ENCODE results near the gene A4GNT.

GRCh38 chr3:138136201-138136600, 4.0 kb upstream of the A4GNT start:
- no peak for TF ChIP-seq CTCF (IDR thresholded peaks at IDR 0.05)
- no peak for TF ChIP-seq POLR2AphosphoS5 (IDR thresholded peaks at IDR 0.05)
- TF ChIP-seq EP300 (IDR thresholded peaks at IDR 0.05): no peak
